ENCODE measurements around the gene CFAP298. TPM values are rescaled to one million over a fixed set of nuclear protein-coding genes. Genes with fewer than 3 reads are reported as not detected.

Gene CFAP298
- total and polyA plus RNA-seq, 2 donors, result 16.7 to 39.4 TPM

Small RNA genes within 50 kb of the gene (small RNA-seq; reads per million reads assigned to genes)
- not detected for gene RNA5SP490

Other genes starting within 250 kb of the CFAP298 start
- 14.5 TPM for gene URB1, start 219.4 kb downstream of the CFAP298 start, total RNA-seq
- gene URB1, start 219.4 kb downstream of the CFAP298 start, polyA plus RNA-seq, result 9.2 TPM
- 5.7 TPM for gene EVA1C, start 199.7 kb downstream of the CFAP298 start, total RNA-seq
- 35.2 TPM for gene EVA1C, start 199.7 kb downstream of the CFAP298 start, polyA plus RNA-seq
- 0.53 TPM for gene TCP10L, start 26.9 kb downstream of the CFAP298 start, total RNA-seq
- gene TCP10L, start 26.9 kb downstream of the CFAP298 start, polyA plus RNA-seq, result 0.76 TPM
- gene SYNJ1, start 115.6 kb upstream of the CFAP298 start, total RNA-seq, result 11.1 TPM
- gene SYNJ1, start 115.6 kb upstream of the CFAP298 start, polyA plus RNA-seq, result 7.3 TPM
- 95.3 TPM for gene PAXBP1, start 159.4 kb upstream of the CFAP298 start, total RNA-seq
- gene PAXBP1, start 159.4 kb upstream of the CFAP298 start, polyA plus RNA-seq, result 21.2 TPM